K562 (cell line): ENCODE results near the gene KMT5C. TPM values are rescaled to one million over a fixed set of nuclear protein-coding genes. Genes with fewer than 3 reads are reported as not detected.

Experiments
- GTF2B ChIP-seq: IDR thresholded peaks from 2 replicates; pipeline ENCODE4 v1.6.1; 2011; ENCODE audit not compliant: insufficient read length; ENCODE audit errors: extremely low read depth
- HOXB6 ChIP-seq: fragments of 250-450 bp; sonication (Bioruptor Pico); IDR thresholded peaks from 2 replicates; pipeline ENCODE4 v1.5.1; 2022; ENCODE audit warnings: mild to moderate bottlenecking, borderline replicate concordance
- NRF1 ChIP-seq, 2 experiments: fragments of 450-650 bp; IDR thresholded peaks in 1 of 2; conservative IDR thresholded peaks in 1 of 2; 2 replicates each; pipeline ENCODE4 v1.6.1; 2014; ENCODE audit warnings: mild to moderate bottlenecking in 2 of 2
- PML ChIP-seq: IDR thresholded peaks from 2 replicates; pipeline ENCODE4 v1.6.1; 2012; ENCODE audit warnings: low read length, inconsistent platforms
- RERE ChIP-seq: sonication (generic); formaldehyde crosslinking; IDR thresholded peaks from 2 replicates; pipeline ENCODE4 v1.8.0; 2023; ENCODE audit warnings: missing genetic modification reagents, mild to moderate bottlenecking, borderline replicate concordance
- SUPT5H ChIP-seq: fragments of 450-650 bp; IDR thresholded peaks from 2 replicates; pipeline ENCODE4 v1.6.1; 2016
- TFAP4 ChIP-seq: sonication (generic); formaldehyde crosslinking; IDR thresholded peaks from 2 replicates; pipeline ENCODE4 v1.8.0; 2022; ENCODE audit warnings: missing genetic modification reagents, mild to moderate bottlenecking, moderate library complexity, borderline replicate concordance
- ZBTB40 ChIP-seq, 2 experiments: fragments of 450-650 bp in 1 of 2; sonication (generic) in 1 of 2; formaldehyde crosslinking in 1 of 2; IDR thresholded peaks; 2 replicates each; pipeline versions ENCODE4 v1.7.1 to v1.9.0; 2016 to 2022; ENCODE audit warnings: inconsistent platforms in 1 of 2, mild to moderate bottlenecking in 1 of 2, missing genetic modification reagents in 1 of 2
- polyA plus RNA-seq, 8 experiments: library from polyadenylated mRNA; depleted of rRNA in 4 of 8; stranded (reverse) in 5 of 8; unstranded in 3 of 8; fragments of >200 nt; fragmentation: Nextera tagmentation in 2 of 8; fragmentation: Illumina TruSeq in 1 of 8; extraction: Ambion mirVana in 2 of 8; extraction: Trizol in 1 of 8; gene quantifications; 2 replicates each; pipeline versions ENCODE4 v1.2.1 to v1.2.3, GENCODE V29; 2011 to 2014; ENCODE audit warnings: inconsistent platforms in 1 of 8, missing spikeins in 1 of 8
- total RNA-seq, 7 experiments: library from RNA; depleted of rRNA in 6 of 7; stranded (reverse); fragments of >200 nt in 6 of 7; fragmentation: Illumina TruSeq in 2 of 7; extraction: Trizol in 2 of 7; gene quantifications; 2 replicates each; pipeline versions ENCODE4 v1.2.1 to v1.2.3, GENCODE V29; 2011 to 2021; ENCODE audit warnings: low replicate concordance in 1 of 7

KMT5C gene
- total and polyA plus RNA-seq, 9 of the 15 experiments (the other 6 are each of a cell fraction or from before 2014, with no cell fraction given): 0.15 to 53.5 (median 16.6) TPM

- peak; percentile 95 for TF ChIP-seq ZBTB40 (IDR thresholded peaks at IDR 0.05)
- no peak for TF ChIP-seq ZBTB40 (CRISPR knock-in tag; IDR thresholded peaks at IDR 0.05)
- TF ChIP-seq HOXB6 (CRISPR knock-in tag): peak; percentile 19; the same call in 1 of the 2 replicates
- TF ChIP-seq GTF2B: peak; percentile 87
- TF ChIP-seq SUPT5H: peak; percentile 100
- TF ChIP-seq RERE (CRISPR knock-in tag): 0 out of 2 replicates have a peak, but pooled peaks have one; percentile 56
- peak; percentile 80 for TF ChIP-seq PML
- peak; percentile 19 to 50; a peak in 2 of 4 replicates for TF ChIP-seq NRF1 (conservative IDR thresholded peaks at IDR 0.05 in 1 of 2, IDR thresholded peaks at IDR 0.05 in 1 of 2)
- peak; percentile 49; the same call in 1 of the 2 replicates for TF ChIP-seq TFAP4 (CRISPR knock-in tag)
Observed at GRCh38 chr19:55385724-55386492, 46.2 kb downstream of the KMT5C start, which contains the start of gene RPL28 (continued).
